Motor neuron (in vitro differentiated cells): Measurements from ENCODE around the gene TP53BP2. TPM values are rescaled to one million over a fixed set of nuclear protein-coding genes. Genes with fewer than 3 reads are reported as not detected.
"Not testable (repeated sequence)": the region's sequence is repeated elsewhere in the genome, so short reads cannot be mapped to it uniquely, and the experiment has no call there.

Source experiments
- ATAC-seq, 8 experiments: fragments of 200-7000 bp; cut with Tn5 transposase; replicated peaks in 6 of 8; 2 replicates each; pipeline ENCODE4 v1.8.0; 2021; ENCODE audit warnings: mild to moderate bottlenecking in 8 of 8, moderate library complexity in 8 of 8
- H3K27ac ChIP-seq, 2 donors: fragments of 250-450 bp; sonication (Bioruptor Pico); 2 replicates each; pipeline ENCODE4 v1.9.0; 2021; ENCODE audit warnings: antibody characterized with exemption in 2 of 2, mild to moderate bottlenecking in 2 of 2, moderate library complexity in 1 of 2
- H3K4me1 ChIP-seq, 2 donors: fragments of 250-450 bp; sonication (Bioruptor Pico); replicated peaks in 1 of 2; 2 replicates each; pipeline ENCODE4 v1.6.1; 2021; ENCODE audit warnings: antibody characterized with exemption in 2 of 2, mild to moderate bottlenecking in 2 of 2, moderate library complexity in 1 of 2
- H3K4me3 ChIP-seq, 5 donors: fragments of 250-450 bp; sonication (Bioruptor Pico); 2 replicates each; pipeline ENCODE4 v1.9.0; 2021; ENCODE audit warnings: antibody characterized with exemption in 5 of 5, mild to moderate bottlenecking in 5 of 5, moderate library complexity in 4 of 5
- WGBS, 10 experiments: fragments of 450-650 bp; shearing (Covaris generic); methylation state at CpG; one replicate each; pipeline ENCODE4 v1.0.0; 2022; 5-methylcytosine and 5-hydroxymethylcytosine counted together
- in situ Hi-C, 9 experiments: fragments of 400-800 bp; cut with MboI; loops; one replicate each; pipeline ENCODE4 v1.15.0; 2021; ENCODE audit warnings: low sequenced_read_pairs in 9 of 9, low pct_unique_long_range_greater_than_20kb in 2 of 9; ENCODE audit not compliant: unreplicated experiment in 9 of 9
- total RNA-seq, 8 experiments: library from RNA; unstranded; fragments of 300-600 nt; gene quantifications; 2 replicates each; pipeline versions ENCODE4 v1.2.3 to v1.2.4, GENCODE V29; 2022

The TP53BP2 gene
- total RNA-seq, 8 experiments from 2014 or later = 13.1 to 40.2 (median 23.3) TPM

GRCh38 chr1:223870617-223871574, 25.1 kb upstream of the TP53BP2 start:
- Histone ChIP-seq H3K27ac (no peak overlapping the region), H3K4me1 (peaks cover 4 to 6% of the 10 kb centered on the region in 2 donors), H3K4me3 (no peak overlapping the region)
- 40 to 89% (median 78%) methylated on average over 2 to 11 of the region's 14 CpGs; no CpG with 5 or more reads in 3 of the 10 experiments for WGBS, 10 experiments
- in situ Hi-C loops = no loop called here
- ATAC-seq = peak in 3 of 8 experiments; percentile 24 to 67 (median 53)

DNA sequence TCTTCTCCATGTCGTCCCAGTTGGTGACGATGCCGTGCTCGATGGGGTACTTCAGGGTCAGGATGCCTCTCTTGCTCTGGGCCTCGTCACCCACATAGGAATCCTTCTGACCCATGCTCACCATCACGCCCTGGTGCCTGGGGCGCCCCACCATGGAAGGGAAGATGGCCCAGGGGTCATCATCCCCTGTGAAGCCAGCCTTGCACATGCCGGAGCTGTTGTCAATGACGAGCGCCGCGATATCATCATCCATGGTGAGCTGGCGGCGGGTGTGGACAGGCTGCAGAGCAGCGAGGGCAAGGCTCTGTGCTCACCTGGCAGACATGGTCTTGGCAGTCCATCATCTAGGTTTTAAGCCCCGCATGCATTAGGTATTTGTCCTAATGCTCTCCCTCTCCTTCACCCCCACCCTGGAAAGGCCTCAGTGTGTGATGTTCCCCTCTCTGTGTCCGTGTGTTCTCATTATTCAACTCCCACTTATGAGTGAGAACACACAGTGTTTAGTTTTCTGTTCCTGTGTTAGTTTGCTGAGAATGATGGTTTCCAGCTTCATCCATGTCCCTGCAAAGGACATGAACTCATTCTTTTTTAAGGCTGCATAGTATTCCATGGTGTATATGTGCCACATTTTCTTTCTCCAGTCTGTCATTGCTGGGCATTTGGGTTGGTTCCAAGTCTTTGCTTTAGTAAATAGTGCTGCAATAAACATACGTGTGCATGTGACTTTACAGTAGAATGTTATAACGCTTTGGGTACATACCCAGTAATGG, 19.0 kb upstream of the TP53BP2 start:
- H3K4me3 ChIP-seq, H3K4me1 ChIP-seq, ATAC-seq, in situ Hi-C loops, H3K27ac ChIP-seq: not testable (repeated sequence)
- WGBS, 10 experiments = 20 to 100% (median 96%) methylated on average over 2 to 13 of the region's 19 CpGs; no CpG with 5 or more reads in 3 of the 10 experiments

GRCh38 chr1:223864084-223864483, 18.3 kb upstream of the TP53BP2 start:
- in situ Hi-C loops = no loop called here
- Histone ChIP-seq H3K4me1 (no peaks in the 10 kb centered on the region), H3K27ac (no peak overlapping the region), H3K4me3 (no peak overlapping the region)
- ATAC-seq = no peak
- WGBS, 10 experiments = 88 to 100% (median 92%) methylated on average over 1 to 14 of the region's 17 CpGs; no CpG with 5 or more reads in 4 of the 10 experiments

DNA sequence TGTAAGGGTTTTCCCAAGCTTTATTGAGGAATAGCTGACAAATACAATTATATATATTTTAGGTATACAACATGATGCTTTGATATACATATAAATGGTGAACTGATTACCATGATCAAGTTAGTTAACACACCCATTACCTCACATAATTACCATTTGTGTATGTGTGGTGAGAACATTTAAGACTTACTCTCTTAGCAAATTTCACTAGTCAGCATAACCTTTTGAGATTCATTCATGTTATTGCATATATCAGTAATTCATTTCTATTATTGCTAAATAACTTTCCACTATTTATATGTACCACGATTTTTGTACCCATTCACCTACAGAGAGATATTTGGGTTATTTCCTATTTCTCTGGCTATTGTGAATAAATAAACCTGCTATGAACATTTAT, 16.2 kb upstream of the TP53BP2 start:
- Histone ChIP-seq H3K4me3 (no peak overlapping the region), H3K27ac (no peak overlapping the region), H3K4me1 (no peaks in the 10 kb centered on the region)
- no peak for ATAC-seq
- in situ Hi-C loops = no loop called here
- 20 to 100% (median 50%) methylated on average over 1 of the region's 1 CpG; no CpG with 5 or more reads in 1 of the 10 experiments for WGBS, 10 experiments

GRCh38 chr1:223860051-223860622, 14.4 kb upstream of the TP53BP2 start:
- 0 to 95% (median 44%) methylated on average over 1 to 5 of the region's 5 CpGs; no CpG with 5 or more reads in 1 of the 10 experiments for WGBS, 10 experiments

DNA sequence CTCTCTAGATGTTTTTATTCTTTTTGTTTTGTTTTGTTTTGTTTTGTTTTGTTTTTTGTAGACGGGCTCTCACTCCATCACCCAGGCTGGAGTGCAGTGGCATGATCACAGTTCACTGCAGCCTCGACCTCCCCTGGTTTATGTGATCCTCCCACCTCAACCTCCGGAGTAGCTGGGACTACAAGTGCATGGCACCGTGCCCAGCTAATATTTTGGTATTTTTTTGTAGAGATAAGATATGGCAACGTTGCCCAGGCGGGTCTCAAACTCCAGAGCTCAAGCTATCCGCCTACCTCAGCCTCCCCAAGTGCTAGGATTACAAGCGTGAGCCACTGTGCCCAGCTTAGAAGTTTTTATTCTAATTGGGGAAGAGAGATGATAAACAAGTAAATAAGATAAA, 13.3 kb upstream of the TP53BP2 start:
- in situ Hi-C loops = no loop called here
- H3K4me1 ChIP-seq = no peaks in the 10 kb centered on the region
- WGBS, 10 experiments = 54 to 93% (median 72%) methylated on average over 2 to 8 of the region's 8 CpGs; no CpG with 5 or more reads in 1 of the 10 experiments
- H3K4me3 ChIP-seq = no peak overlapping the region
- ATAC-seq = no peak
- no peak overlapping the region for H3K27ac ChIP-seq

More at GRCh38 chr1:223860051-223860622, 14.4 kb upstream of the TP53BP2 start:
- ATAC-seq = peak in 3 of 8 experiments; percentile 76 to 83 (median 79)
- H3K4me3 ChIP-seq = no peak overlapping the region
- no peaks in the 10 kb centered on the region for H3K4me1 ChIP-seq
- H3K27ac ChIP-seq = no peak overlapping the region
- in situ Hi-C loops = no loop called here

DNA sequence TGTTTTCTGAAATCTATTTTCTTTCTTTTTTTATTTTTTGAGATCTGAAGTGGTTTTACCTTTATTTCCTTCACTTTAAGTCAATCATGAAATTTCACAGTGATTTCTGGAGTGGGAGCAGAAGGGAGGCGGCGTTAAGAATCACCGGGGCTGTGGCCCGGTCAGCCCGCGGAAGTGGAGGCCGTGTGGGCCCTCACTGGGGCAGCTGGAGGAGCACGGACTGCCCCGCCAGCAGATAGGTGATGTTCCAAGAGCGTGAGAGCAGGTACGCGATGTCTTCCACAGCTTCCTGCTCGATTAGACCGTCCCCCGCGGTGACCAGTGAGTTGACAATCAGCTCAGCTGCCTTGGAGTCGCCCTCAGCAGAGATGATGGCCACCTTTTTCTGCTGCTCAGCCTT, 10.6 kb upstream of the TP53BP2 start:
- 80 to 97% (median 92%) methylated on average over 4 to 17 of the region's 17 CpGs; no CpG with 5 or more reads in 3 of the 10 experiments for WGBS, 10 experiments
- Histone ChIP-seq H3K4me1 (no peaks in the 10 kb centered on the region), H3K27ac (no peak overlapping the region), H3K4me3 (no peak overlapping the region)
- in situ Hi-C loops = no loop called here
- no peak for ATAC-seq

DNA sequence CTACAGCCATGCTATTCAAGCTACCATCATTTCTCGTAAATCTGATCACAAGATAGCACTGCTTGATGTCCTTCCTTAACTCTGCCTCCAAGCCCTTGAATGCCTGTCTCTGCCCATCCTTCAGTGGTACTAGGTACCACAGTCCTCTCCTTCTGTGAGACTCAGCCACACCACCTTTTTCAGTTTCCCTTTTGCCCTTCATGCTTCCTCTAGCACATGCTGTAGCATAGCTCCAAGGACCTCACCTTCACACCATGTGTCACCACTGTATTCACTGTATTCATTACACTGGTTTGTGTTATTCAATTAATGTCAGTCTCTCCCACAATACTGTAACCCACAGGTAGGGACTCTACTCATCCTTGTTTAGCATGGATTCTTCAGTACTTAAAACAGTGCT, 8.0 kb upstream of the TP53BP2 start:
- H3K4me1 ChIP-seq = no peaks in the 10 kb centered on the region
- no peak overlapping the region for H3K27ac ChIP-seq
- no peak for ATAC-seq
- in situ Hi-C loops = no loop called here
- WGBS, 10 experiments = 71 to 100% (median 100%) methylated on average over 1 of the region's 1 CpG; no CpG with 5 or more reads in 1 of the 10 experiments
- H3K4me3 ChIP-seq = no peak overlapping the region

- H3K4me1 ChIP-seq = no peaks in the 10 kb centered on the region
- in situ Hi-C loops = no loop called here
- H3K27ac ChIP-seq = no peak overlapping the region
- H3K4me3 ChIP-seq = no peak overlapping the region
- peak in 1 of 8 experiments; percentile 44 for ATAC-seq
These were observed 7.5 kb upstream of the TP53BP2 start for GRCh38 chr1:223853275-223853674.

GRCh38 chr1:223852337-223852736, 6.6 kb upstream of the TP53BP2 start:
- Histone ChIP-seq H3K4me3 (no peak overlapping the region), H3K27ac (no peak overlapping the region), H3K4me1 (no peaks in the 10 kb centered on the region)
- ATAC-seq = no peak
- in situ Hi-C loops = no loop called here
- WGBS, 10 experiments = 27 to 100% (median 70%) methylated on average over 1 of the region's 1 CpG; no CpG with 5 or more reads in 2 of the 10 experiments

- Histone ChIP-seq H3K4me3 (no peak overlapping the region), H3K4me1 (peaks cover 5 to 7% of the 10 kb centered on the region in 2 donors), H3K27ac (no peak overlapping the region)
- WGBS, 10 experiments = 7 to 94% (median 87%) methylated on average over 3 to 6 of the region's 6 CpGs; no CpG with 5 or more reads in 1 of the 10 experiments
- ATAC-seq = no peak
- in situ Hi-C loops = no loop called here
These were observed 3.9 kb upstream of the TP53BP2 start for GRCh38 chr1:223849352-223850254.

- WGBS, 10 experiments = 70 to 100% (median 92%) methylated on average over 1 to 2 of the region's 2 CpGs; no CpG with 5 or more reads in 1 of the 10 experiments
These were observed 2.8 kb upstream of the TP53BP2 start for GRCh38 chr1:223848536-223848935.

More at GRCh38 chr1:223848536-223848935, 2.8 kb upstream of the TP53BP2 start:
- in situ Hi-C loops = no loop called here
- Histone ChIP-seq H3K27ac (no peak overlapping the region), H3K4me1 (peaks cover 5 to 7% of the 10 kb centered on the region in 2 donors), H3K4me3 (no peak overlapping the region)
- no peak for ATAC-seq
